Right kidney (tissue), 1 donor: Measurements from ENCODE around the gene TNFRSF19.

Experiments used
- DNase-seq: peaks from one replicate; pipeline ENCODE4 v3.0.0-alpha.2; 2016

The TNFRSF19 gene

GRCh38 chr13:23600100-23600499 is 29.9 kb downstream of the TNFRSF19 start:
- no peak for DNase-seq

GRCh38 chr13:23600534-23600933 is 30.3 kb downstream of the TNFRSF19 start:
- no peak for DNase-seq

- no peak for DNase-seq
Observed at GRCh38 chr13:23605831-23606230, 35.6 kb downstream of the TNFRSF19 start.

GRCh38 chr13:23608138-23608537 is 37.9 kb downstream of the TNFRSF19 start:
- DNase-seq: no peak

- DNase-seq: no peak
Observed at GRCh38 chr13:23608701-23609413, 38.6 kb downstream of the TNFRSF19 start.

GRCh38 chr13:23609414-23609760 is 39.2 kb downstream of the TNFRSF19 start:
- no peak for DNase-seq

- DNase-seq: no peak
Observed at GRCh38 chr13:23609874-23610576, 39.8 kb downstream of the TNFRSF19 start.

- DNase-seq: no peak
Observed at GRCh38 chr13:23610966-23611491, 40.8 kb downstream of the TNFRSF19 start.

GRCh38 chr13:23612182-23612581 is 42.0 kb downstream of the TNFRSF19 start:
- no peak for DNase-seq

- no peak for DNase-seq
Observed at GRCh38 chr13:23612731-23613130, 42.5 kb downstream of the TNFRSF19 start.

GRCh38 chr13:23613596-23613995 is 43.4 kb downstream of the TNFRSF19 start:
- DNase-seq: no peak

GRCh38 chr13:23615395-23616081 is 45.3 kb downstream of the TNFRSF19 start:
- DNase-seq: no peak

- no peak for DNase-seq
Observed at GRCh38 chr13:23616228-23616627, 46.0 kb downstream of the TNFRSF19 start.

- no peak for DNase-seq
Observed at GRCh38 chr13:23617551-23618024, 47.4 kb downstream of the TNFRSF19 start.

- DNase-seq: no peak
Observed at GRCh38 chr13:23618341-23618740, 48.1 kb downstream of the TNFRSF19 start.

- no peak for DNase-seq
Observed at GRCh38 chr13:23619068-23619855, 49.0 kb downstream of the TNFRSF19 start.

GRCh38 chr13:23620211-23620610 is 50.0 kb downstream of the TNFRSF19 start:
- no peak for DNase-seq

- DNase-seq: no peak
Observed at GRCh38 chr13:23620613-23621315, 50.6 kb downstream of the TNFRSF19 start.

GRCh38 chr13:23621316-23621645 is 51.1 kb downstream of the TNFRSF19 start:
- DNase-seq: no peak

- no peak for DNase-seq
Observed at GRCh38 chr13:23622985-23623384, 52.8 kb downstream of the TNFRSF19 start.

GRCh38 chr13:23623394-23623793 is 53.2 kb downstream of the TNFRSF19 start:
- DNase-seq: no peak

- DNase-seq: no peak
Observed at GRCh38 chr13:23626700-23627099, 56.5 kb downstream of the TNFRSF19 start.
